D721Med (cell line): ENCODE measurements around the gene PRKN.

Source experiments
- DNase-seq: peaks from one replicate; pipeline ENCODE4 v3.0.0; 2011; ENCODE audit warnings: low spot score; ENCODE audit not compliant: insufficient read length
- FAIRE-seq: peaks from 2 replicates; lab custom pipeline; 2011; peaks lifted over from hg19 to GRCh38; lab: Jason Lieb, UNC
- TF ChIP-seq, protein P1 (sequence below): IDR thresholded peaks from 2 replicates; pipeline ENCODE4 v1.5.1; 2012; ENCODE audit warnings: mild to moderate bottlenecking, control low read depth; ENCODE audit not compliant: insufficient read depth; ENCODE audit errors: missing control alignments

Gene PRKN

GRCh38 chr6:161300823-161301222 is 1426.7 kb downstream of the PRKN start:
- FAIRE-seq (no peak), DNase-seq (no peak)
- TF ChIP-seq, protein P1, sequence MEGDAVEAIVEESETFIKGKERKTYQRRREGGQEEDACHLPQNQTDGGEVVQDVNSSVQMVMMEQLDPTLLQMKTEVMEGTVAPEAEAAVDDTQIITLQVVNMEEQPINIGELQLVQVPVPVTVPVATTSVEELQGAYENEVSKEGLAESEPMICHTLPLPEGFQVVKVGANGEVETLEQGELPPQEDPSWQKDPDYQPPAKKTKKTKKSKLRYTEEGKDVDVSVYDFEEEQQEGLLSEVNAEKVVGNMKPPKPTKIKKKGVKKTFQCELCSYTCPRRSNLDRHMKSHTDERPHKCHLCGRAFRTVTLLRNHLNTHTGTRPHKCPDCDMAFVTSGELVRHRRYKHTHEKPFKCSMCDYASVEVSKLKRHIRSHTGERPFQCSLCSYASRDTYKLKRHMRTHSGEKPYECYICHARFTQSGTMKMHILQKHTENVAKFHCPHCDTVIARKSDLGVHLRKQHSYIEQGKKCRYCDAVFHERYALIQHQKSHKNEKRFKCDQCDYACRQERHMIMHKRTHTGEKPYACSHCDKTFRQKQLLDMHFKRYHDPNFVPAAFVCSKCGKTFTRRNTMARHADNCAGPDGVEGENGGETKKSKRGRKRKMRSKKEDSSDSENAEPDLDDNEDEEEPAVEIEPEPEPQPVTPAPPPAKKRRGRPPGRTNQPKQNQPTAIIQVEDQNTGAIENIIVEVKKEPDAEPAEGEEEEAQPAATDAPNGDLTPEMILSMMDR = no peak

GRCh38 chr6:161299726-161300125 is 1427.8 kb downstream of the PRKN start:
- TF ChIP-seq, protein P1 = no peak
- DNase-seq = no peak
- no peak for FAIRE-seq
